ENCODE measurements around the gene DKC1. TPM values are rescaled to one million over a fixed set of nuclear protein-coding genes. Genes with fewer than 3 reads are reported as not detected.

The DKC1 gene
- polyA plus RNA-seq, 1 experiment, result 50.5 TPM

DNA sequence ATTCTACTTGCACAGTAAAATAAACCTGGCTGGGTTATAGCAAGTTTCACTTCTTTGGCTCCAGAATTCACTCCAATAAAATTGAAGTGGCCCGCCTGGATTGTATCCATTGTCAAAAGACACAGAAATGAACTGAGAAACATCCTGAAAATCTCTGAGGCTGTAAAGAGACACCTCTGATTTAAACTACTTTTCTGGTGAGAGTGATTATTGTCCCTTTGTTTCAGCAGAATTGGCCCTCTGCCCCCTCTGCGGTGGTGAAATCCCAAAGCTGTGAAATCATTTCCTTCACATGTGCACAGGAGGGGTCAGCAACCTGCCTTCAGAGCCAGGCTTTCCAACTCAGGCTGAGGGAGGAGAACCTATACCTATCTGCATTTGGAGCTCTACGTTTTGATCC is 34.8 kb upstream of the DKC1 start:
- H3K9me3 ChIP-seq (ENCODE audit: control insufficient read depth, insufficient read depth, low read length), result no peaks in the 10 kb centered on the region
- TF ChIP-seq CTCF (IDR thresholded peaks at IDR 0.05; ENCODE audit: low read depth, low read length), result no peak
- H3K27ac ChIP-seq (ENCODE audit: low read depth, low read length), result peak overlapping the region; percentile 89
- POLR2A ChIA-PET, result interaction anchor here (1.5 kb wide), 1 partner anchor 10 kb away, joined by 3 read pairs; no protein-coding TSS in a partner anchor
- DNase-seq (ENCODE audit: low read depth, low spot score), result no peak
- H3K4me3 ChIP-seq (ENCODE audit: low read depth, low read length), result no peak overlapping the region
- CTCF ChIA-PET, result interaction anchor here (1.0 to 1.3 kb wide), 2 partner anchors 12 to 21 kb away, joined by 3 to 5 read pairs; no protein-coding TSS in a partner anchor
- no peaks in the 10 kb centered on the region for H3K27me3 ChIP-seq (ENCODE audit: control insufficient read depth, insufficient read depth, low read length)

GRCh38 chrX:154728431-154729190 is 34.1 kb upstream of the DKC1 start:
- no peak overlapping the region for H3K4me3 ChIP-seq (ENCODE audit: low read depth, low read length)
- no peak for DNase-seq (ENCODE audit: low read depth, low spot score)
- H3K9me3 ChIP-seq (ENCODE audit: control insufficient read depth, insufficient read depth, low read length), result no peaks in the 10 kb centered on the region
- POLR2A ChIA-PET, result interaction anchor here (1.5 kb wide), 1 partner anchor 9 kb away, joined by 3 read pairs; no protein-coding TSS in a partner anchor
- no peak for TF ChIP-seq CTCF (IDR thresholded peaks at IDR 0.05; ENCODE audit: low read depth, low read length)
- no peaks in the 10 kb centered on the region for H3K27me3 ChIP-seq (ENCODE audit: control insufficient read depth, insufficient read depth, low read length)
- CTCF ChIA-PET, result interaction anchor here (1.0 kb wide), 1 partner anchor 12 kb away, joined by 3 read pairs; no protein-coding TSS in a partner anchor
- no peak overlapping the region for H3K27ac ChIP-seq (ENCODE audit: low read depth, low read length)

- H3K4me3 ChIP-seq (ENCODE audit: low read depth, low read length), result no peak overlapping the region
- H3K9me3 ChIP-seq (ENCODE audit: control insufficient read depth, insufficient read depth, low read length), result no peaks in the 10 kb centered on the region
- no peak overlapping the region for H3K27ac ChIP-seq (ENCODE audit: low read depth, low read length)
- DNase-seq (ENCODE audit: low read depth, low spot score), result no peak
- CTCF ChIA-PET, result interaction anchor here (1.5 kb wide), 1 partner anchor 16 kb away, joined by 3 read pairs; no protein-coding TSS in a partner anchor
- POLR2A ChIA-PET, result no interaction called here
- no peaks in the 10 kb centered on the region for H3K27me3 ChIP-seq (ENCODE audit: control insufficient read depth, insufficient read depth, low read length)
- TF ChIP-seq CTCF (IDR thresholded peaks at IDR 0.05; ENCODE audit: low read depth, low read length), result no peak
Observed at GRCh38 chrX:154729439-154729838, 33.2 kb upstream of the DKC1 start.

GRCh38 chrX:154730253-154730891 is 32.3 kb upstream of the DKC1 start:
- ChIA-PET POLR2A (no interaction called here), CTCF (interaction anchor here (1.5 kb wide), 1 partner anchor 17 kb away, joined by 3 read pairs; no protein-coding TSS in a partner anchor)
- Histone ChIP-seq H3K9me3 (ENCODE audit: control insufficient read depth, insufficient read depth, low read length) (no peaks in the 10 kb centered on the region), H3K4me3 (ENCODE audit: low read depth, low read length) (no peak overlapping the region), H3K27me3 (ENCODE audit: control insufficient read depth, insufficient read depth, low read length) (no peaks in the 10 kb centered on the region), H3K27ac (ENCODE audit: low read depth, low read length) (no peak overlapping the region)
- TF ChIP-seq CTCF (IDR thresholded peaks at IDR 0.05; ENCODE audit: low read depth, low read length), result no peak
- DNase-seq (ENCODE audit: low read depth, low spot score), result no peak

DNA sequence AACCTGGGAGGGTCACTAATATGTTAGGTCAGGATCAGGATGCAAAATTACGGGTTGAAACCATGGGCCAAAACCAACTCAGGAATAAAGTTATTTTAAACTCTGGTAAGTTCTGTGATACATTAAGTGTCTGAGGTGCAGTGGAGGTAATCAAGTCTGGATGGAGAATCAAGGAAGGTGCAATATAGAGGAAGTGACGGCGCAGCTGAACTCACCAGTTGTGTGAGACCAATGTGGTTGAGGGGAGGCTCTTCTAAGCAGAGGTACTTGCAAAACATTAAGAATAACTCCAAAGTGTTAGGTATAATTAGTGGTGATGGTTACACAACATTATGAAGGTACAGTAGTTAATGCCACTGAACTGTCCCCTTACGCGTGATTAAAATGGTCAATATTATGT is 31.5 kb upstream of the DKC1 start:
- Histone ChIP-seq H3K27ac (ENCODE audit: low read depth, low read length) (no peak overlapping the region), H3K9me3 (ENCODE audit: control insufficient read depth, insufficient read depth, low read length) (no peaks in the 10 kb centered on the region), H3K27me3 (ENCODE audit: control insufficient read depth, insufficient read depth, low read length) (no peaks in the 10 kb centered on the region), H3K4me3 (ENCODE audit: low read depth, low read length) (no peak overlapping the region)
- CTCF ChIA-PET, result interaction anchor here (1.4 to 3.3 kb wide), 2 partner anchors 12 to 18 kb away, joined by 3 to 19 read pairs; no protein-coding TSS in a partner anchor
- DNase-seq (ENCODE audit: low read depth, low spot score), result no peak
- no peak for TF ChIP-seq CTCF (IDR thresholded peaks at IDR 0.05; ENCODE audit: low read depth, low read length)
- POLR2A ChIA-PET, result no interaction called here
